ENCODE measurements around the gene CSNK1G2.

DNA sequence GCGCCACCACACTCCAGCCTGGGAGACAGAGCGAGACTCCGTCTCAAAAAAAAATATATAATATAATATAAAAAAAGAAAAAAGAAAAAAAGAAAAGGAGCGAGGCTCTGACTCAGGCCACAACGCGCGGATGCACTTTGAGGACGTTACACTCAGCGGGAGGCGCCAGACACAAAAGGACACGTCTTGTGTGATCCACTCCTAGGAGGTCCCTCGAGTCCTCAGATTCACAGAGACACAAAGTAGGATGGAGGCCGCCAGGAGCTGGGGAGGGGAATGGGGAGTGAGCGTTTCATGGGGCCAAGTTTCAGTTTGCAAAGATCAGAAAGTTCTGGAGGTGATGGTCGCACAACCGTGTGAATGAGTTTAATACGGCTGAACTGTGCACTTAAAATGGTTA, 47.2 kb upstream of the CSNK1G2 start:
- TF ChIP-seq, protein P1, sequence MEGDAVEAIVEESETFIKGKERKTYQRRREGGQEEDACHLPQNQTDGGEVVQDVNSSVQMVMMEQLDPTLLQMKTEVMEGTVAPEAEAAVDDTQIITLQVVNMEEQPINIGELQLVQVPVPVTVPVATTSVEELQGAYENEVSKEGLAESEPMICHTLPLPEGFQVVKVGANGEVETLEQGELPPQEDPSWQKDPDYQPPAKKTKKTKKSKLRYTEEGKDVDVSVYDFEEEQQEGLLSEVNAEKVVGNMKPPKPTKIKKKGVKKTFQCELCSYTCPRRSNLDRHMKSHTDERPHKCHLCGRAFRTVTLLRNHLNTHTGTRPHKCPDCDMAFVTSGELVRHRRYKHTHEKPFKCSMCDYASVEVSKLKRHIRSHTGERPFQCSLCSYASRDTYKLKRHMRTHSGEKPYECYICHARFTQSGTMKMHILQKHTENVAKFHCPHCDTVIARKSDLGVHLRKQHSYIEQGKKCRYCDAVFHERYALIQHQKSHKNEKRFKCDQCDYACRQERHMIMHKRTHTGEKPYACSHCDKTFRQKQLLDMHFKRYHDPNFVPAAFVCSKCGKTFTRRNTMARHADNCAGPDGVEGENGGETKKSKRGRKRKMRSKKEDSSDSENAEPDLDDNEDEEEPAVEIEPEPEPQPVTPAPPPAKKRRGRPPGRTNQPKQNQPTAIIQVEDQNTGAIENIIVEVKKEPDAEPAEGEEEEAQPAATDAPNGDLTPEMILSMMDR (IDR thresholded peaks at IDR 0.05) = no peak
- TF ChIP-seq EZH2 (IDR thresholded peaks at IDR 0.05; ENCODE audit: borderline replicate concordance, insufficient read depth, low read depth, low read length, poor library complexity, severe bottlenecking) = no peak
